Nephron progenitor cell (in vitro differentiated cells): ENCODE measurements around the gene BNC1.

ENCODE experiments used
- DNase-seq: peaks from one replicate; pipeline ENCODE4 v3.0.0; 2021
- H3K27ac Mint-ChIP-seq: 2 replicates; pipeline ENCODE4 v1.8.0; 2021; ENCODE audit warnings: mild to moderate bottlenecking, moderate library complexity, mixed read lengths
- H3K27me3 Mint-ChIP-seq: 2 replicates; pipeline ENCODE4 v1.8.0; 2021; ENCODE audit warnings: mild to moderate bottlenecking, low read depth, mixed read lengths; ENCODE audit not compliant: poor library complexity
- H3K36me3 Mint-ChIP-seq: 2 replicates; pipeline ENCODE4 v1.8.0; 2021; ENCODE audit warnings: low read depth, mixed read lengths
- H3K4me1 Mint-ChIP-seq: 2 replicates; pipeline ENCODE4 v1.8.0; 2021; ENCODE audit warnings: mixed read lengths
- H3K4me3 Mint-ChIP-seq: 2 replicates; pipeline ENCODE4 v1.8.0; 2021; ENCODE audit warnings: mild to moderate bottlenecking, moderate library complexity, mixed read lengths
- H3K9me3 Mint-ChIP-seq: 2 replicates; pipeline ENCODE4 v1.8.0; 2021; ENCODE audit warnings: mild to moderate bottlenecking, moderate library complexity, mixed read lengths
- CTCF ChIP-seq: fragments of 200-600 bp; sonication (generic); IDR thresholded peaks from 2 replicates; pipeline ENCODE4 v1.5.0; 2021; ENCODE audit warnings: antibody characterized with exemption

BNC1 gene

GRCh38 chr15:83284559-83285283 is at the start of gene BNC1:
Gene BNC1, minus strand, starts transcription at chr15:83284664. Its CDS starts 36 bp downstream, at chr15:83284628.
- no peak for TF ChIP-seq CTCF
- H3K36me3 Mint-ChIP-seq = no peaks in the 10 kb centered on the region
- H3K27ac Mint-ChIP-seq = no peak within 1 kb of the TSS
- H3K4me3 Mint-ChIP-seq = peak within 1 kb of the TSS; percentile 87
- peaks cover 42% of the 10 kb centered on the region for H3K4me1 Mint-ChIP-seq
- H3K27me3 Mint-ChIP-seq = peaks cover 56% of the 10 kb centered on the region
- peak; percentile 55 for DNase-seq
- H3K9me3 Mint-ChIP-seq = no peaks in the 10 kb centered on the region

- no peak for TF ChIP-seq CTCF
- Mint-ChIP-seq H3K27me3 (peaks cover 16% of the 10 kb centered on the region), H3K36me3 (no peaks in the 10 kb centered on the region), H3K4me3 (no peak overlapping the region), H3K9me3 (no peaks in the 10 kb centered on the region), H3K27ac (no peak overlapping the region), H3K4me1 (peaks cover 17% of the 10 kb centered on the region)
- no peak for DNase-seq
These were observed 42.6 kb upstream of the BNC1 start for GRCh38 chr15:83327041-83327440.

GRCh38 chr15:83324799-83325198 is 40.3 kb upstream of the BNC1 start:
- Mint-ChIP-seq H3K9me3 (no peaks in the 10 kb centered on the region), H3K27ac (no peak overlapping the region), H3K36me3 (no peaks in the 10 kb centered on the region), H3K4me1 (peaks cover 27% of the 10 kb centered on the region), H3K4me3 (no peak overlapping the region), H3K27me3 (peaks cover 13% of the 10 kb centered on the region)
- TF ChIP-seq CTCF = no peak
- no peak for DNase-seq

- H3K27me3 Mint-ChIP-seq = peaks cover 13% of the 10 kb centered on the region
- H3K36me3 Mint-ChIP-seq = no peaks in the 10 kb centered on the region
These were observed 38.8 kb upstream of the BNC1 start for GRCh38 chr15:83323296-83323711.

GRCh38 chr15:83322691-83323090 is 38.2 kb upstream of the BNC1 start:
- Mint-ChIP-seq H3K27me3 (peaks cover 13% of the 10 kb centered on the region), H3K36me3 (no peaks in the 10 kb centered on the region), H3K4me1 (peaks cover 29% of the 10 kb centered on the region), H3K4me3 (no peak overlapping the region), H3K27ac (no peak overlapping the region), H3K9me3 (no peaks in the 10 kb centered on the region)
- TF ChIP-seq CTCF = no peak
- DNase-seq = no peak

More at GRCh38 chr15:83323296-83323711, 38.8 kb upstream of the BNC1 start:
- TF ChIP-seq CTCF = no peak
- peak; percentile 51 for DNase-seq
- Mint-ChIP-seq H3K27ac (no peak overlapping the region), H3K4me1 (peaks cover 29% of the 10 kb centered on the region), H3K4me3 (no peak overlapping the region), H3K9me3 (no peaks in the 10 kb centered on the region)

- DNase-seq = no peak
- TF ChIP-seq CTCF = no peak
- Mint-ChIP-seq H3K4me1 (peaks cover 29% of the 10 kb centered on the region), H3K4me3 (no peak overlapping the region), H3K27ac (no peak overlapping the region), H3K27me3 (peaks cover 9% of the 10 kb centered on the region), H3K36me3 (no peaks in the 10 kb centered on the region), H3K9me3 (no peaks in the 10 kb centered on the region)
These were observed 37.6 kb upstream of the BNC1 start for GRCh38 chr15:83322061-83322460.
